Gastroesophageal sphincter (tissue), 3 donors: ENCODE measurements around the gene C6orf52.

ENCODE experiments used
- EP300 ChIP-seq: sonication (generic); formaldehyde crosslinking; IDR thresholded peaks from one replicate; pipeline ENCODE4 v1.6.1; 2017; ENCODE audit warnings: antibody characterized with exemption, mild to moderate bottlenecking
- POLR2A ChIP-seq, 2 donors: fragments of 450-650 bp; IDR thresholded peaks; one replicate each; pipeline ENCODE4 v1.6.1; 2017; ENCODE audit warnings: antibody characterized with exemption in 2 of 2, mild to moderate bottlenecking in 2 of 2, moderate library complexity in 1 of 2
- TF ChIP-seq, protein P1 (sequence below), 4 experiments: fragments of 200-600 bp in 2 of 4; fragments of 450-650 bp in 2 of 4; sonication (generic) in 1 of 4; IDR thresholded peaks; one replicate each; pipeline ENCODE4 v1.5.1; 2017 to 2019; ENCODE audit warnings: antibody characterized with exemption in 4 of 4, mild to moderate bottlenecking in 2 of 4, moderate library complexity in 2 of 4

DNA sequence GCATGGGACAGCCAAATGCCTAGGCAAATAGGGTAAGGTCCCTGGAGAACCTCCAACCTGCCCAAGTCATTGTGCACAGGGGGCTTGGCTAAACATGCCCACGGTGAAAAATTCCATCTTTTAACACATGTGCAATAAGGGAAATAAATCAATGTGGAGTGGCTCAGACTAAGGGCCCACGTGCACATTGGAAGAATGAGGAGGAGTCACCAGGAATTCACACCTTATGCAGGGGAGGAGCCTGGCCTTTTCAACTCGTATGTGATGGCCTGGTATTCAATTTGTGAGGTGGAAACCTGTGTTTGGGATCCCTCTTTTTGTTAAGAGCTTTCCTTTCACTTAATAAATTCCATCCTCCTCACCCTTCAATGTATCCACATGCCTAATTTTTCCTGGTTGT is 12.6 kb downstream of the C6orf52 start:
- TF ChIP-seq EP300: no peak
- TF ChIP-seq, protein P1, sequence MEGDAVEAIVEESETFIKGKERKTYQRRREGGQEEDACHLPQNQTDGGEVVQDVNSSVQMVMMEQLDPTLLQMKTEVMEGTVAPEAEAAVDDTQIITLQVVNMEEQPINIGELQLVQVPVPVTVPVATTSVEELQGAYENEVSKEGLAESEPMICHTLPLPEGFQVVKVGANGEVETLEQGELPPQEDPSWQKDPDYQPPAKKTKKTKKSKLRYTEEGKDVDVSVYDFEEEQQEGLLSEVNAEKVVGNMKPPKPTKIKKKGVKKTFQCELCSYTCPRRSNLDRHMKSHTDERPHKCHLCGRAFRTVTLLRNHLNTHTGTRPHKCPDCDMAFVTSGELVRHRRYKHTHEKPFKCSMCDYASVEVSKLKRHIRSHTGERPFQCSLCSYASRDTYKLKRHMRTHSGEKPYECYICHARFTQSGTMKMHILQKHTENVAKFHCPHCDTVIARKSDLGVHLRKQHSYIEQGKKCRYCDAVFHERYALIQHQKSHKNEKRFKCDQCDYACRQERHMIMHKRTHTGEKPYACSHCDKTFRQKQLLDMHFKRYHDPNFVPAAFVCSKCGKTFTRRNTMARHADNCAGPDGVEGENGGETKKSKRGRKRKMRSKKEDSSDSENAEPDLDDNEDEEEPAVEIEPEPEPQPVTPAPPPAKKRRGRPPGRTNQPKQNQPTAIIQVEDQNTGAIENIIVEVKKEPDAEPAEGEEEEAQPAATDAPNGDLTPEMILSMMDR (IDR thresholded peaks at IDR 0.05): no peak
- TF ChIP-seq POLR2A (IDR thresholded peaks at IDR 0.05): no peak
